Measurements from ENCODE around the gene SPON1. TPM values are rescaled to one million over a fixed set of nuclear protein-coding genes. Genes with fewer than 3 reads are reported as not detected.

Gene SPON1
- total RNA-seq, 1 experiment from 2014 or later: not detected

DNA sequence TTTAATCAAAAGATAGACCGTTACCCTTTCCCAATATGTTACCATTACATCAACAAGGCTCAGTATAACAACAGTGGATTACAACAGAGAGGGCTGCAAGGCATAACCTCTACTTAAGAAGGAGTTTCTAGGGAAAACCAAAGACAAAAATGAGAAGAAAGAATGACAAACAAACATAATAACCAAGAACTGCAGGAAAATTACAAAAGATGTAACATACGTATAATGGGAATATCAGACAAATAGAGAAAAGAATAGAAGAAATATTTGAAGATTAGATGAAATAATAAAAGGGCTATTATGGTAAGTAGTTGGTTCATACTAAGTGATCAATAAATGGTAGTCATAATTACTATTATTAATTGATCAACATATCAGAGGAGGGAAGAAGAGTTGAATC lies 39.1 kb downstream of the SPON1 start:
- no TSS peak for BruUV-seq (replicated peaks)
- ATAC-seq: no peak
- intact Hi-C loops (cut with micrococcal nuclease): no loop called here

GRCh38 chr11:14007566-14007965 lies 45.0 kb downstream of the SPON1 start:
- intact Hi-C loops (cut with micrococcal nuclease): no loop called here
- no peak overlapping the region for H3K27ac ChIP-seq (ENCODE audit: low read length)
- H3K4me1 ChIP-seq (ENCODE audit: insufficient read depth, low read length): no peaks in the 10 kb centered on the region
- H3K27me3 ChIP-seq (ENCODE audit: low read length): no peaks in the 10 kb centered on the region
- H3K79me2 ChIP-seq (ENCODE audit: low read length): no peaks in the 10 kb centered on the region
- no peaks in the 10 kb centered on the region for H3K9me2 ChIP-seq (replicated peaks; ENCODE audit: low read length)
- no TSS peak for BruUV-seq (replicated peaks)
- no peak for TF ChIP-seq CTCF (conservative IDR thresholded peaks at IDR 0.05; ENCODE audit: low read depth, low read length)
- no peak overlapping the region for H2AFZ ChIP-seq (ENCODE audit: low read length)
- H4K20me1 ChIP-seq (ENCODE audit: low read length): no peaks in the 10 kb centered on the region
- ChIA-PET POLR2A (ENCODE audit: unreplicated experiment) (no interaction called here), CTCF (no interaction called here)
- H3K4me3 ChIP-seq (ENCODE audit: low read length): no peak overlapping the region
- no peaks in the 10 kb centered on the region for H3K9me3 ChIP-seq (ENCODE audit: low read length)
- no peak overlapping the region for H3K4me2 ChIP-seq (ENCODE audit: low read length)
- no peaks in the 10 kb centered on the region for H3F3A ChIP-seq (ENCODE audit: low read length, unreplicated experiment)
- ATAC-seq (no peak), DNase-seq (no peak)
- no peak overlapping the region for H3K9ac ChIP-seq (ENCODE audit: low read length)
- no peaks in the 10 kb centered on the region for H3K36me3 ChIP-seq (ENCODE audit: low read depth, low read length)

More for the DNA sequence above, 39.1 kb downstream of the SPON1 start:
- H3K4me3 ChIP-seq (ENCODE audit: low read length): no peak overlapping the region
- H3K79me2 ChIP-seq (ENCODE audit: low read length): no peaks in the 10 kb centered on the region
- no peaks in the 10 kb centered on the region for H3F3A ChIP-seq (ENCODE audit: low read length, unreplicated experiment)
- H3K9me3 ChIP-seq (ENCODE audit: low read length): no peaks in the 10 kb centered on the region
- H3K9me2 ChIP-seq (replicated peaks; ENCODE audit: low read length): no peaks in the 10 kb centered on the region
- H3K9ac ChIP-seq (ENCODE audit: low read length): no peak overlapping the region
- POLR2A ChIA-PET (ENCODE audit: unreplicated experiment): no interaction called here
- no peaks in the 10 kb centered on the region for H3K36me3 ChIP-seq (ENCODE audit: low read depth, low read length)
- TF ChIP-seq EZH2 (IDR thresholded peaks at IDR 0.05; ENCODE audit: low read length, unreplicated experiment) (no peak), CTCF (conservative IDR thresholded peaks at IDR 0.05; ENCODE audit: low read depth, low read length) (no peak), EZH2phosphoT487 (IDR thresholded peaks at IDR 0.05; ENCODE audit: borderline replicate concordance, low read length) (no peak)
- no peak for DNase-seq
- H3K4me2 ChIP-seq (ENCODE audit: low read length): no peak overlapping the region
- H3K27me3 ChIP-seq (ENCODE audit: low read length): no peaks in the 10 kb centered on the region
- H4K20me1 ChIP-seq (ENCODE audit: low read length): no peaks in the 10 kb centered on the region
- no peak overlapping the region for H3K27ac ChIP-seq (ENCODE audit: low read length)
- no peak overlapping the region for H2AFZ ChIP-seq (ENCODE audit: low read length)
- peaks cover 18% of the 10 kb centered on the region; the same call in 1 of the 2 replicates for H3K4me1 ChIP-seq (ENCODE audit: insufficient read depth, low read length)
- CTCF ChIA-PET: no interaction called here

DNA sequence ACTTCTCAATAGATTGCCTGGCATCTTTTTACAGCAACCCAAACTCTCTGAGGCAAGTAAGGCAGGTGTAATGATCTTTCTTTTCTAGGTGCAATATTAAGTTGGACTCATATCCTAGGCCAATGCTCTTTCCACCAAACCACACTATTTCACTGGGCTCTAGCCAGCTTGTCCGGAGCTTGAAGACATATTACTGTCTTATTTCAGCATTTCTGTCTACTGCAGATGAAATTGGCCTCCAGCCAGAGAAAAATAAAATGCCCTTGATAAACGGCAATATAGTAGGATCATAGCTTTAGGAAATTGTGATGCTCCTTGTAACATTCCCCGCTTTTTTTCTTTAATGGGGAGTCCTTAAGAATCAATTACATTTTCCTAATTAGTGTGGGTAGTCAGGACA lies 48.1 kb downstream of the SPON1 start:
- Histone ChIP-seq H3K27ac (ENCODE audit: low read length) (no peak overlapping the region), H3K79me2 (ENCODE audit: low read length) (no peaks in the 10 kb centered on the region), H3F3A (ENCODE audit: low read length, unreplicated experiment) (no peaks in the 10 kb centered on the region), H3K36me3 (ENCODE audit: low read depth, low read length) (no peaks in the 10 kb centered on the region), H3K9me2 (replicated peaks; ENCODE audit: low read length) (no peaks in the 10 kb centered on the region), H3K9ac (ENCODE audit: low read length) (no peak overlapping the region), H3K4me1 (ENCODE audit: insufficient read depth, low read length) (peaks cover 10% of the 10 kb centered on the region), H2AFZ (ENCODE audit: low read length) (no peak overlapping the region), H3K27me3 (ENCODE audit: low read length) (no peaks in the 10 kb centered on the region), H3K4me2 (ENCODE audit: low read length) (no peak overlapping the region), H3K9me3 (ENCODE audit: low read length) (no peaks in the 10 kb centered on the region), H3K4me3 (ENCODE audit: low read length) (no peak overlapping the region), H4K20me1 (ENCODE audit: low read length) (no peaks in the 10 kb centered on the region)
- CTCF ChIA-PET: no interaction called here
- ATAC-seq (no peak), DNase-seq (no peak)
- intact Hi-C loops (cut with micrococcal nuclease): no loop called here
- POLR2A ChIA-PET (ENCODE audit: unreplicated experiment): no interaction called here
- BruUV-seq (replicated peaks): no TSS peak
- TF ChIP-seq EZH2 (IDR thresholded peaks at IDR 0.05; ENCODE audit: low read length, unreplicated experiment) (no peak), EZH2phosphoT487 (IDR thresholded peaks at IDR 0.05; ENCODE audit: borderline replicate concordance, low read length) (no peak), CTCF (conservative IDR thresholded peaks at IDR 0.05; ENCODE audit: low read depth, low read length) (no peak)
